CD4-positive, alpha-beta T cell treated with Interleukin-2 at 100 ng/mL for 4 hours (primary cell): ENCODE results near the gene POPDC3.
"Not testable (repeated sequence)": the region's sequence is repeated elsewhere in the genome, so short reads cannot be mapped to it uniquely, and the experiment has no call there.

Experiments
- DNase-seq: peaks from one replicate; pipeline ENCODE4 v3.0.0-alpha.2; 2020; ENCODE audit warnings: low spot score

Gene POPDC3

DNA sequence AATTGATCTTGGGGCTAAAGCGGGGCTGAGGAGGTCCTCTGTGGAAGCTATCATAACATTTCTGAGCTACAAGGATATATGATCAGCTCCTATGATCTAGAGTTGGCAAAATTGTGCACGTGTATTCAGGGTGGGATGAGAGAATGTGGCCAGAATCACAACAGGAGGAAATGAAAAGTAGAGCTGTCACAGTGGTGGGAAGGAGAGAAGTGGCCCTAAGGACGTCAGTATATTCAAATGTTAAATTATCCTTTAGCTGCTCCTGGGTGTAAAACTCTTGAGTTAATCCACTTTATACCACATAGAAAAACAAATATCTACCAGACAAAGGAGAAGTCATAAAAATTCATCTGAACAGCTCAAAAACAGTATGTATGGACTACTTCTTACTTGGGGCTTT, 14.8 kb upstream of the POPDC3 start:
- no peak for DNase-seq

GRCh38 chr6:105194106-105194505, 14.3 kb upstream of the POPDC3 start:
- no peak for DNase-seq

- DNase-seq, result no peak
Observed at GRCh38 chr6:105193647-105194046, 13.8 kb upstream of the POPDC3 start.

- no peak for DNase-seq
Observed at GRCh38 chr6:105192707-105193465, 13.1 kb upstream of the POPDC3 start.

DNA sequence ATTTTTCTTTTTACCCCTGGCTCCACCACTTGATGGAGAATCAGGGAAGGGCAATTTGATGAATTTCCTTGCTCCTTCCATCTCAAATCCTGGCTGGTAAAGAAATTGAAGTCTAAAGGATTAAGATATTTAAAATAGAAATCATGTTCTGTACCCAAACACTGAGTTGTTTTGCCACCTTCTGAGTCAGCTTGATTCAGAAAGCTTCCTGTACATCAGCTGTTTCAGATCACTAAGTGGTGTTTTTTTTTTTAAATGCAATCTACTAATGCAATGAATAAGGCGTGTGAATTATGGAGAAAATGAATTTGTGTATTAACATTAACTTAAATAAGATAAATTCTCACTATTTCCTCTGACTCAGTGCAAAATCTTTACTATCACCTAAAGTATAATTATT, 11.5 kb upstream of the POPDC3 start:
- no peak for DNase-seq

DNA sequence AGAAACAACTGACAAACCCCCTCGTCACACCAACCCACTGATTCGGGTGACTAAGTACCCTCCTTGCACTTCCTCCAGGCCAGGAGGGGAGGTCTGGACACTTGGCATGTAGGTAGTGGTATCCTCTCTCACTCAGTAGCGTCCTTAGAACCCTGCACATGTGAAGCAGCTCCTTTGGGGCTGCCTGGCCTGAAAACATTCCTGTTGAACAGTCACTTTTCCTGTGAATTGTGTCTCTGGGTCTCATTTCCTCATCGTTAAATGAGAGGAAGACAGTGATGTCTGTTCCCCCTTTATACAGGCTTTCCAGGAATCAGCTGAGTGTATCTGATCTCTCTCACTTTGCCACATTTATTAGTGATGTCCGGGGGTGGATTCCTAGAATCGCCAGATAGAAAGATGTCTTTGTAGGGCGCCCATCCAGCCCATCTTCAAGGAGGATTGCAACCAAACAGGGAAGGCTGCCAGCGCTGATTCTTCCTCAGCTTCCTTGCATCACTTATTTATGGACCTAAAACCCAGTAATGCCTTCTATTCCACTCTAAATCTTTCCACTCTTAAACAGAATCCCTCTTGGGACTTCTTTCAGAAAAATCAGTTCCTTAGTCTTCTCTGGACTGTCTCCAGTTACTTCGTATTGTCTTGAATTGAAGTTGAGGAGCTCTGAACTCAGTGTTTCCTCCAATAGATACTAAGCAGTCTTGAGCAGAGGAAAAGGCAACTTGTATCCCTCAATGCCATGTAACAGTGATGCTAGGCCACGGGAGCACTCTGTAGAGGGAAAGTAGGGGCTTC, 9.4 kb upstream of the POPDC3 start:
- no peak for DNase-seq

- DNase-seq, result no peak
Observed at GRCh38 chr6:105188251-105188650, 8.4 kb upstream of the POPDC3 start.

DNA sequence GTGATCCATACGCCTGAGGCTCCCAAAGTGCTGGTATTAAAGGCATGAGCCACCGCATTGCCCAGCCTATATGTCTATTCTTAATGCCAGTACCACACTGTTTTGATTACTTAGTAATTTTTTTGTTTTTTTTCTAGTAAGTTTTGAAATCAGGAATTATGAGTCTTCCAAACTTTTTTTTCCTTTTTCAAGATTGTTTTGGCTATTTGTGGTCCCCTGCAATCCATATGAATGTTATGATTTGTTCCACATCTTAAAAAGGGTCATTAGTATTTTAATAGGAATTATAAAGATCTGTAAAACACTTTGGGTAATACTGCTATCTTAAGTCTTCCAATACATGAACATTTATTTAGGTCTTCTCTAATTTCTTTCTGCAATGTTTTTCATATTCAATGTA, 6.8 kb upstream of the POPDC3 start:
- DNase-seq, result no peak

DNA sequence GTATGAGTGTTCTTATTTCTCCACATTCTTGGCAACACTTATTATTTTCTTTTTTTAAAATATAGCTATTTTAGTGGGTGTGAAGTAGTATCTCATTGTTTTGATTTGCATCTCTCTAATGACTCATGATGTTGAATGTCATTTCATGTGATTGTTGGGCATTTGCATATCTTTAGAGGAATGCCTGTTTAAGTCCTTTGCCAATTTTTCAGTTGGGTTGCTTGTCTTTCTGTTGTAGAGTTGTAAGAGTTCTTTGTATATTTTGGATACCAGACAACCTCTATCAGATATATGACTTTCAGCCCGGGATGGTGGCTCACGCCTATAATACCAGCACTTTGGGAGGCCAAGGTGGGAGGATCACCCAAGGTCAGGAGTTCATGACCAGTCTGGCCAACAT, 5.1 kb upstream of the POPDC3 start:
- DNase-seq, result no peak

DNA sequence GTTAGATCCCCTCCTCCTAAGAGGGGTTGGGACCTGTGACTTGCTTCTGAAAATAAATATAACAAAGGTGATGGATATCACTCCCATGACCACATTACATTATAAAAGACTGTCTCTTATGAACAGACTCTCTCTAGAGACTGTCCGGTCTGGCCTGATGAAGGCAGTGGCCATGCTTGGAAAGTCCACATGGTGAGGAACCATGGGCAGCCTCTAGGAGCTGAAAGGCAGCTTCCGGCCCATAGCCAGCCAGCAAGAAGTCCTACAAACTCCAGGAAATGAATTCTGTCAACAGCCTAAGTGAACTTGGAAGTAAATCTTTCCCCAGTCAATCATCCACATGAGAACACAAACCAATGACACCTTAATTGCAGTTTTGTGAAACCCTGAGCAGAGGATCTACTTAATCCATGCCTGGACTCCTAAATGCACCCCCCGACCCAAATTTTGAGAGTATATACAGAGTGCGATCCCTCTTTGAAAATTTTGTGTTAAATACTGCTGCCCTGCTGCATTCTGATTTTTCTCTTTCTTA, 2.2 kb upstream of the POPDC3 start:
- DNase-seq, result no peak

DNA sequence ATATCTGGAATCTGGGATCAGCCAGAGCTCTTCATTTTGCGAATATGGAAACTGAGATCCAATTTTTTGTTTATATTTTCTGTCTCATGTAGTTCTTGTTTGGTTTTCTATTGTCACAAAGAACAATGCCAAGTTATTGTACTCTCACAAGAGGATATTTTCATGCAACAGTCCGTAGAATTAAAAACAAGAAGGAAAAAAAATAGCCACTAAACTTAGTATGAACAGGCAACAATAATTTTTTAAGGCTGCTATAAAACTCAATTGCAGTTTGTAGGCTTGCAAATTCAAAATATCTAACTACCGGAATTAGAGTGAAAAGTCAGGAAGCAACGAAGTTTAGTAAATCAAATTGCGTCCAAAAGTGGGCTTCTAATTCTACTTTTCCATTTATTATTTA, 1.2 kb downstream of the POPDC3 start:
- DNase-seq, result no peak

GRCh38 chr6:105178110-105178509, 1.7 kb downstream of the POPDC3 start:
- no peak for DNase-seq

- DNase-seq, result no peak
Observed at GRCh38 chr6:105177556-105177955, 2.3 kb downstream of the POPDC3 start.

DNA sequence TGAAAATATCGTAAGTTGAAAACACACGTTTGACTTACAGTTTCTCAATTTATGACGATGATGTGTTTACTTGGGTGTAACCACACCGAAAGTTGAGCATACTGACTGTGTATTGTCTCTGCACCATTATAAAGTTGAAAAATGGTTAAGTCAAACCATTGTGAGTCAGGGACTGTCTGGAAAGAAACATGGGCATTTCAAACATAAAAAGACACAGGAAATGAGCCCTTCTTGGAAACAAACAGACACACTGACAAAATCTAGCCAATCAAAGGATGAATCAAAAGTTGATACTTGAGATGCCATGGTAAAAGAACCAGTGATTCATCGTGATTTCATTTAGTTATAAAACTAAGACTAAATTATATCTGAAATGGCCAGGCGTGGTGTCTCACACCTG, 5.3 kb downstream of the POPDC3 start:
- no peak for DNase-seq

DNA sequence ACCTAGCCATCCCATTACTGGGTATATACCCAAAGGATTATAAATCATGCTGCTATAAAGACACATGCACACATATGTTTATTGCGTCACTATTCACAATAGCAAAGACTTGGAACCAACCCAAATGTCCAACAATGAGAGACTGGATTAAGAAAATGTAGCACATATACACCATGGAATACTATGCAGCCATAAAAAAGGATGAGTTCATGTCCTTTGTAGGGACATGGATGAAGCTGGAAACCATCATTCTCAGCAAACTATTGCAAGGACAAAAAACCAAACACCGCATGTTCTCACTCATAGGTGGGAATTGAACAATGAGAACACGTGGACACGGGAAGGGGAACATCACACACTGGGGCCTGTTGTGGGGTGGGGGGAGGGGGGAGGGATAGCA, 7.3 kb downstream of the POPDC3 start:
- DNase-seq, result not testable (repeated sequence)

GRCh38 chr6:105170059-105170458, 9.8 kb downstream of the POPDC3 start:
- no peak for DNase-seq

- DNase-seq, result no peak
Observed at GRCh38 chr6:105167914-105168313, 11.9 kb downstream of the POPDC3 start.

DNA sequence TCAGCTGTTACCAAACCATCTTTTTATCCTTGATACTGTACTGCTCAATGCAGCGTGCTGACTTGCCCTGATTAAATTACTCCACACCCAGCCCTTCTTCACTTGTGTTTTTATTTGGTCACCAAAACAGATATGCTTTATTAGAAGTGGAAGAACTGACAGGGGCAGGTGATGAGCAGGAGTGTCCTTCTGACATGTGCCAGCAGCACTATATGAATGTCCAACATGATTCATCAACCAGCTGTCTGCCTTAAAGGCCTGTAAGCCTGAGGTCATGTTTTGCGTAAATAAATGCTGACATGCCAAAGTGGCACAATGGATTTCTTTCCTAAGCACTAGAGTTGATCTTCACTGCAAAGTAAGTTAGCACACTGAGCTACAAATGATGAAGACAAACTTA, 15.4 kb downstream of the POPDC3 start:
- no peak for DNase-seq

DNA sequence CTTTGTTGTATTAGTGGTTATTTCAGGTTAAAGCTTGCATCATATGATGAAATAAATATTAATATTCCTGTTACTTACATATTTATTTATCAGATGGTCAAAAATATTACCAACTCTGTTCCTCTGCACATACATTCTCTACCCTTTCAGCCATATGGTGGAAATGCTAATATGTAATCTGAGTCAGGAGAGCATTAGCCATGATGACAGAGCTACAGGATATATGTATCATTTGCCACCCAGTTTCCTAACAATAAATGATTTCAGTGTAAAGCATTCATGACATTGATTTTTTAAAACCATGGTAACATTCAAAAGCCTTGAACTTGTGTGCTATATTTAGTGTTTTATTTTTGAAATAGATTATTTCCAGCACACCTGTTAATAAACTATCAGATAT, 16.6 kb downstream of the POPDC3 start:
- no peak for DNase-seq

DNA sequence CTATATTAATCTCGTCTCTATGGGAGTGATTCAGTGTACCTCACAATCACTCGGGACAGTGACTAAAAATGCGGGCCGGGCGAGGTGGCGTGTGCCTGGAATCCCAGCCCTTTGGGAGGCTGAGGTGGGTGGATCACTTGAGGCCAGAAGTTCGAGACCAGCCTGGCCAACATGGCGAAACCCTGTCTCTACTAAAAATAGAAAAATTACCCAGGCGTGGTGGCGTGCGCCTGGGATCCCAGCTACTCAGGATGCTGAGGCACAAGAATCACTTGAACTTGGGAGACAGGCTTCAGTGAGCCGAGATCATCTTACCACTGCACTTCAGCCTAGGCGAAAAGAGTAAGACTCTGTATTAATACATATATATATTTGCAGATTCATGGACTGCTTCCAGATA, 17.4 kb downstream of the POPDC3 start:
- no peak for DNase-seq

- no peak for DNase-seq
Observed at GRCh38 chr6:105161421-105161820, 18.4 kb downstream of the POPDC3 start.

DNA sequence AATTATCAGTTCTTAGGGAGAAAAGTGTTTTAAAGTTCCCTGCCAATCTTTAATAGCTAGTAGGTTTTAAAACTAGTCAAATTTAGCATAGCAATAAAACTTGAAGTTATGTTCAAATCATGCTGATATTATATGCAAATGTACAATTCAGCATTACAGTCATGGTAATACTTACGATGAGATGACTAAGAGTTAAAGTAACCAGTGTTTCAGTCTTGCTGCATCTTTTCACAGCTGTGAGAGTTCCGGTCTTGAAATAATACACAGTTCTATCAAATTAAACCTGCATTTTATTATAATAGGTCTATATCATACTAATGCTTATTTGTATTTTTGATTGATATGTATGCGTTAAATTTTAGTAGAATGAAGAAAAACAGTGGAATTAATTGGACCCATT, 26.1 kb downstream of the POPDC3 start:
- no peak for DNase-seq

DNA sequence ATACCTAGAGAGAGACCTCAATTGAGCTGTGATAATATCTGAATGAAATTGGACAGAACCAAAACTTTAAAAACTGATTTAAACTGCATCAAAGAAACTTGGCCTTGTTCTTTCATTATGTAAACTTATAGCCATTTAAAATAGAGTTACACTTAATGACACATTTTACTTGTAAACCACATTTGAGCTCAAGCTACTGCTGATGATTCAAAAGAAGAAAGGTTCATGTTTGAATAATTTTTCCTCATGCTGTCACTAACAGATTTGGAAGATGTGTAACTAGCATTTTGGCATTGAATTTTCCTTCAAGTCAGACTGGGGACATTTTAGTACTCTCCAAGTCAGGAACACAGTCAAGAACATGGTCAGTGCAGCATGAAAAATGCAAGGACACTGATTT, 26.9 kb downstream of the POPDC3 start:
- no peak for DNase-seq
